ENCODE measurements around the gene GNL2.

Gene GNL2

GRCh38 chr1:37595440-37596181 lies at the start of gene GNL2:
Gene GNL2 (minus strand): TSS chr1:37595937. CDS start chr1:37595822, 115 bp downstream.
- no peak for FAIRE-seq

DNA sequence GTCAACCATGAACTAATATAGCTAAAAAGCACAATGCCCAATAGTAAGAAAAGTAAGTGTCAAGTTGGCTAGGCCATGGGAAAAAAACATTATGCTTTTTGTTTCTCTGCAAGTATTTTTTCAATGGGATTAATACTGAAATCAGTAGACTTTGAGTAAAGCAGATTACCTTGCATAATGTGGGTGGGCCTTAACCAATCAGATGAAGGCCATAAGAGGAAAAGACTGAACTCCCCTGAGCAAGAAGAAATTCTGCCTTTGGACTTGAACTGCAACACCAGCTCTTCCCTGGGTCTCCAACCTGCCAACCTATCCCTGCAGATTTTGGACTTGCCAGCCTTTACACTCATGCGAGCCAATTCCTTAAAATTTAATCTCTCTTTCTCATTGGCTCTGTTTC lies 45.3 kb upstream of the GNL2 start:
- FAIRE-seq = no peak

GRCh38 chr1:37636435-37636834 lies 40.7 kb upstream of the GNL2 start:
- FAIRE-seq = no peak

DNA sequence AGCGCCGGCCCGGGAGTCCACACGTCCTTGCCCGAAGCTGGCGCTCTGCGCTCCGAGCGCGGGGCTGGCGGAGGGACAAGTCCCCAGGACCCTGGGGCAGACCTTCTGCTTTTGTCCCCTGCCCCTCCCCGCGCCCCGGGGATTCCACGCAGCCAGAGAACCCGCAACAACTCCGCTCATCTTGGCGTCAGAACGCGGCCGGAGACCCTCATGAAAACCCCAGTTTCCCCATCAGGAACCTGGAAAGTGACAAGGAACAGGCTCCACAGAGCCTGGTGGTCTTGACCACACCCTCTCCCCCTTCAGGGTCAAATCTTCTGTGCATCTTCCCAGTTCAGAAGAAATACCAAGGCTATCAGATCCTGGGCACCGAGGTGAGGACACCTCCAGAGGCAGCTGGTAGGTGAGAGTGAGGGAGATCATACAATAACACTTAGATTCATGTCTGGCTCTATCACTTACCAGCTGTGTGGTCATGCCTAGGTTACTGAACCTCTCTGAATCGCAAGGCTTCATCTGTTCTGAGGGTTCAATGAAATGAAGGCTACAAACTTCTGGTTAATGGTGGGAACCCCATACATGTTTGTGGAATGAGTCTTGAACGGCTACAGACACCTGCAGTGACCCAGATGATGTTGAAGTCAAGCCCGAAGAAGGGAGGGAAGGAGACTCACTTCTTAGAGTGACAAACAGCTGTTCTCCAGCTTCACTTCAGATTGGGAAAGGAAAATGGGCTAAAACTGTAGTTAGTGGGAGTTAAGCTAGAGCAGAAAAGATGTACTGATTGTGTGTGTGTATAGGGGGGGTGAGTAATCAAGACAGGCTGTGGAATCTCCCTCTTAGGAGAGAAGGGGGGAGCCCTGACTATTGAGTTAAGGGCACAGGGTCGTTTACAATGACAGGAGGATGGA lies 39.5 kb upstream of the GNL2 start:
- no peak for FAIRE-seq

DNA sequence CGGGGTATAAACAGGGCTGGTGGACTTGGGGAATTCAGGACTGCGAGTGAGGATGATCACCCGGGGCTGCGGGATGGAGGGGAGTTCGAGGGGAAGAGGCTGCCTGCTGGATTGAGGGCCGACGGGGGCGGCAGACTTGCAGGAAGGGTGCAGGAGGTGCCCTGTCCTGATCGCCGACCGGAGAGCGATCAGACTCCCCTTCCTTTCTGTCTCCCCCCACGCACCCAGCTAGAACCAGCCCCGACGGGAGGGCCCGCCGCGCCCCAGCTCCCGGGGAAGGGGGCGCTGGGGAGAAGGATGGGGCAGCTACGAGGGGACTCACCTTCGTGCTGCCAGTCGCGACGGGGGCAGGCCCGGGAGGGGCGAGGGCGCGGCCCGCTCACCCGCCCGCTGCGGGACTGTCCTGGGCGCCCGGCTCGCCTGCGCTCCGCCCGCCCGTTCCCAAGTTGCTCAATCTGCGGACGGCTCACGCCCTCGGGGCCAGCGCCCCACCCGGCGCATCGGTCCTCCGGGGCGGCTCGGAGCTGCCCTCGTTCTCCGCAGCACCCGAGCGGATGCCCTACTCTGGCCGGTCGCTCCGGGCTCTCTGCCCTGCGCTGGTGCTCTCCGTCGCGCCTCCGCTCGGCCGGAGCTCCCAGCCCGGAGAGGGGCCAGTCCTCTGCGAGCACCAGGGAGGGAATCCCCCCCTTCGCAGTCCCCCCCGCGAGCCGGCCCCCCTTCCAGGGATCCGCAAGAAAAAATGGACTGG lies 38.7 kb upstream of the GNL2 start, which contains the start of gene RSPO1:
Gene RSPO1, minus strand, starts transcription at position 649 of the 748 bp plus-strand sequence. CDS start 5,231 bp downstream, outside the sequence.
- FAIRE-seq = no peak

GRCh38 chr1:37633938-37634243 lies 38.2 kb upstream of the GNL2 start:
- FAIRE-seq = no peak

- FAIRE-seq = no peak
These were observed 37.6 kb upstream of the GNL2 start for GRCh38 chr1:37633040-37633937.

- FAIRE-seq = no peak
These were observed 35.3 kb upstream of the GNL2 start for GRCh38 chr1:37631036-37631435.

GRCh38 chr1:37630426-37631028 lies 34.8 kb upstream of the GNL2 start:
- FAIRE-seq = no peak

DNA sequence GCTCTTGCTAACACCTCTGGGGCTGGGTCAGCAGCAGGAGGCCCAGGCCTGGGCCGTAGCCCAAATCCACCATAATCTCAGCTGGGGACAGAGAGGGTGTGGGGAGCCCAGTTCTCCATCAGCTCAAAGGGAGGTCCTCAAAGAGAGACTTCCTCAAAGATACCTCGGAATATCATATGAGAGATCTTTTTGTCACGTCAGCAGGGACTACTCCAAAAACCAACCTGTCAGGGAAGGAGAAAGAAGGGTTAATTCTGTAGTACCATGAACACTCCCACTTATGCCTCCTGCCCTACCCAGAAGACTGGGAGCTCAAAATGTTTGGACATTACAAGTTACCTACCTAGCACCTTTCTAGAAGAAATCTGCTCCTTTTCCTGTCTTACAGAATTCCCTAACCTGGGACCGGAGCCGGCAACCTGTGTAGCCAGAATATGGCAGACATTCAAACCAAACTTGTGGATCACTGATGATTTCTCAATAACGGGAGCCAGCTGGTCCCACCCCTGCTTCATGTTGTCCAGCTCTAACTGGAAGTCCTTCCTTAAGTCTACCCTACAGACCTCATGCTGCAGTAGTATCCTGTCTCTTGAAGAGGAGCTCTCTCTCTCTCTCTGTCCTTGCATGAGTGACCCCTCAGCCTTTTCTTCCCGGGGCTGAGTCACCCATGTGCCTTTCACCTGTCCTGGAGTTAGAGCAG lies 34.1 kb upstream of the GNL2 start:
- FAIRE-seq = no peak

GRCh38 chr1:37629008-37629407 lies 33.3 kb upstream of the GNL2 start:
- no peak for FAIRE-seq

- no peak for FAIRE-seq
These were observed 32.4 kb upstream of the GNL2 start for GRCh38 chr1:37628026-37628556.

- no peak for FAIRE-seq
These were observed 26.4 kb upstream of the GNL2 start for GRCh38 chr1:37622131-37622530.

- no peak for FAIRE-seq
These were observed 25.7 kb upstream of the GNL2 start for GRCh38 chr1:37621326-37621870.

DNA sequence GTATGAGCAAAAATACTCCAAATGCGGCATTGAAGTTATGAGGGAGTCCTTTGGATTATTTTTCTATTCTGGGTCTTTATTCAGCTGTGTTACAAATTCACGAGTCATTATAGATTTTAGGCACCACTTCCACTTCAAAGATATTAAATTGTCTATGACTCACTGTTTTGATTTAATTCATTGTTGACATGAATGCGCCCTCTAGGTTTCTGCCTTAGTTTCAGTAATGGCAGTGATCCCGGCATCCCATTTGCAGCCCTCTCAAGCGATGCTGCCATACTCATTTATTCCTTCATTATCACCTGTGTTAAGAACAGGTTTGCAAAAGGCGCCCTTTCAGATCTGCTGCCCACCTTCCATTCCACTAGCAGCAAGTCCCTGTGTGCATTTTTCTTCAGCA lies 25.0 kb upstream of the GNL2 start:
- FAIRE-seq = no peak

DNA sequence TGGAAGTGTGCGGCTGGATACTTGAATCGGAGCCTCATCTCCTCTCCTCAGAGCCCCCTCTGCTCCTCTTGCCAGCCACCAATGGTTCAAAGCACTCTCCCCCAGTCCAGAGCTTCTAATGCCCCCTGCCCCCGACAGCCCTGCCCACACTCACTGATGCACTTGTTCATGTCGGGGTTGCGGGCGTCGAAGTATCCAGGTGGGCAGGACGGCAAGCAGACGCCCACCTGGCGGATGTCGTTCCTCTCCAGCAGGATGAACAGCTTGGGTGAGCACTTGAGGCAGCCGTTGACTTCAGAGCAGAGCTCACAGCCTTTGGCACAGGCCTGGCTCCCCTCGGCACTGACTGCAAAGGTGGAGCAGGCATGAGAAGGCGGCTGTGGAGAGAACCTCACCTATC lies 20.6 kb upstream of the GNL2 start:
- FAIRE-seq = no peak

DNA sequence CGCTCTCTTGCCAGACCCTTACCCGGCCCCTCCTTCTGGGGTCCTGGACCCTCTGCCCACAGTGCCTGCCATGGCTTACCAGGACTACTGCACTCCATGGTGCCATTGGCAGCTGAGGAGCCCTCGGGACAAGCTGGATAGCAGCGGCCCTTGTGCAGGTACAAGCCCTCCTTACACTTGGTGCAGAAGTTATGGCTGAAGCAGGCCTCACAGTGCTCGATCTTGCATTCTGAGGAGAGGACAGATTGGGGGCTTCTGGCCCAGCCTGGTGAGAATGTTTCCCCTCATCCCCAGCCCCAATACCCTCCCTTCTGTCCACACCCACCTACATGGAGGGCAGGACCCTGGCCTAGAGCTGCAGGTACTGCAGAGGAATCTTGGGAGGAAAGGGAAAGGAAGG lies 18.4 kb upstream of the GNL2 start:
- no peak for FAIRE-seq

DNA sequence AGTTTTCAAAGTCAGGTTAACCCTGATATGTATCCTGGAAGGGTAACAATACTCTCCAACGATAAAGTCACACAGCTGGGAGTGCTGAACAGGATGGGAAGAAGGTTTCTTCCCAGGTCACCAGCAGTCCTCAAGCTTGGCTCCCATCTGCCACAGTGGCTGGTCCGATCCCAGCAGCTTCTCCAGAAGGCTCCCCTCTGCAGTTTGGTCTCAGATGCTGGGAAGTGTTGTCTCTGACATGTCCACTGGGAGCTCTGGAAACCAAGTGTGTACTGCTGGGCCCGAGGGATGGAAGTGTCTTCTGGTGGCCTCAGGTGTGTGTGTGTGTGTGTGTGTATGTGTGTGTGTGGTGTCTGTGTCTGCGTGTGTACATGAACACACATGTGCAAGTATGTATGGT lies 16.4 kb upstream of the GNL2 start:
- FAIRE-seq = no peak

DNA sequence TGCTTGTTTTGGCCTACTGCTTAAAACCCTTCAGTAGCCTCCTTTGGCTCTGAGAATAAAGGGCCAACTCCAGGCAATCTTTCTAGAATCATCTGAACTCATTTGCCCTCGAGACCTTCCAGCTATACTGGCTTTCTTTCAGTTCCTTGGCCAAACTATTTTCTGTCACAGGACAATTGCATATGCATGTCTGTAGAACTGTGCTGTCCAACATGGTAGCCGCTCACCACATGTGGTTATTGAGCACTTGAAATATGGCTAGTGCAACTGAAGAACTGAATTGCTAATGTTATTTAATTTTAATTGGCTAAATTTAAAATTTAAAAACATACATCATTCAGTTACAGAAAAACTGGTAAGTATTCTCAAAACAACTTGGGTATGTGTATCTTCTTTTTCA lies 14.3 kb upstream of the GNL2 start:
- FAIRE-seq = no peak

DNA sequence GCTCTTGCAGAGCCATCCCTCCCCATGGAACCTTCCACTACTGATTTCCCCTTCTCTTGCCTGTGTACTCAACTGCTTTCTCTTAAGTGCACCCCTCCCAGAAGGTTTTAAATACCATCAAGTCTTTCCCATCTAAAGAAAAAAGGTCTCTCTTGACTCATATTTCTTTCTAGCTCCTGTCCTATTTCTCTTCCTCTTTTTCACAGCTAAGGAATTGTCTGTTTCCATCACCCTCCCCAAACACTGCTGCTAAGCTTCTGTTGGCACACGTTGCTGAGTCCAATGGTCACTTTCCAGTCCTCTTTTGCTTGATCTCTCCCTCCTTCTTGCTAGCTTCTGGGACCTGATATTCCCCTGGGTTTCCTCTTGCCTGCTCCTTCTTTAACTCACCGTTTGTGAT lies 13.3 kb upstream of the GNL2 start:
- FAIRE-seq = no peak

All from TTC549 (cell line).